ENCODE results near the gene BORCS5.

GRCh38 chr12:12445165-12445881 lies 88.4 kb downstream of the BORCS5 start:
- TF ChIP-seq CTCF (IDR thresholded peaks at IDR 0.05; ENCODE audit: low read length) (no peak), EZH2 (IDR thresholded peaks at IDR 0.05; ENCODE audit: borderline replicate concordance, low read length) (no peak)

Data from OCI-LY1 (cell line).